Activated CD4-positive, CD25-positive, alpha-beta regulatory T cell treated with anti-CD3 and anti-CD28 coated beads, Interleukin-2, amount 50 U/mL, for 16 hours (primary cell): ENCODE data around the gene RPL41.
"Not testable (repeated sequence)": the region's sequence is repeated elsewhere in the genome, so short reads cannot be mapped to it uniquely, and the experiment has no call there.

Source experiments
- DNase-seq: peaks from one replicate; pipeline ENCODE4 v3.0.0-alpha.2; 2020; ENCODE audit warnings: low read depth, low spot score

RPL41 gene

GRCh38 chr12:56103066-56103711 lies 13.2 kb upstream of the RPL41 start:
- no peak for DNase-seq

GRCh38 chr12:56103823-56104108 lies 12.7 kb upstream of the RPL41 start:
- DNase-seq: no peak

- peak; percentile 94 for DNase-seq
These were observed 12.2 kb upstream of the RPL41 start, which contains the start of gene PA2G4 for GRCh38 chr12:56104109-56104814. Gene PA2G4, plus strand, starts transcription at chr12:56104559. Its CDS starts 179 bp downstream, at chr12:56104738.

GRCh38 chr12:56104815-56105608 lies 11.4 kb upstream of the RPL41 start:
- no peak for DNase-seq

DNA sequence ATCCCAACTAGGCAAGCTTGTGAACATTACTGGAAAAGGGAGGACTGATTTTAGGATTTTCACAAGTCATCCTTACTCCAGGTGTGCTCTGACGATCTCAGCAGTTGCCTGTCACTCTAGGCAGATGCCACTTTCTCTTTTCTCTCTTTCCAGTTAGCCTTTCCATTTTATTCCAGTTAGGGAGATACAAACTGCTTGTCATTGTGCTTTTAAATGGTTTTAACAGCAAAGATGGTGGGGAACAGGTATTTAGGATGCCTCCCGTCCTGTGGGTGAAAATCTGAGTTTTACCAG lies 10.9 kb upstream of the RPL41 start:
- DNase-seq: no peak

- DNase-seq: no peak
These were observed 9.2 kb upstream of the RPL41 start for GRCh38 chr12:56107242-56107641.

GRCh38 chr12:56110571-56110970 lies 5.9 kb upstream of the RPL41 start:
- DNase-seq: no peak

DNA sequence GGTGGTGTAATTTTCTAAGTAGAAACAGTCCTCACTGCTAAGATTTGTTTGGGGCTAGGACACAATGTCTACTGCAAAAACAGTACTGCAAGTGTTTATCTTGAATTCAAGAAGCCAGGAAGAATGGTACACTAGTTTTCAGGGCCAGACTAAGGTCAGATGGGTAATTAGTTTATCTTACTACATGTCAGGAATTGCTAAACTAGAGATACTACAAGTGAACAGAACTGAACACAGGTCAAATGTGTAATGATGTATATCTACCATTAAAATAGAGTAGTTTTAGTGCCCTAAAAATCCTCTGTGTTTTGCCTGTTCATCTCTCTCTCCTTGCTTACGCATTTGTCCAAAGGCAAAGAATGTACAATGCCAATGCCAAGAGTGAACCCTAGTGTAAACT lies 2.3 kb upstream of the RPL41 start:
- no peak for DNase-seq

DNA sequence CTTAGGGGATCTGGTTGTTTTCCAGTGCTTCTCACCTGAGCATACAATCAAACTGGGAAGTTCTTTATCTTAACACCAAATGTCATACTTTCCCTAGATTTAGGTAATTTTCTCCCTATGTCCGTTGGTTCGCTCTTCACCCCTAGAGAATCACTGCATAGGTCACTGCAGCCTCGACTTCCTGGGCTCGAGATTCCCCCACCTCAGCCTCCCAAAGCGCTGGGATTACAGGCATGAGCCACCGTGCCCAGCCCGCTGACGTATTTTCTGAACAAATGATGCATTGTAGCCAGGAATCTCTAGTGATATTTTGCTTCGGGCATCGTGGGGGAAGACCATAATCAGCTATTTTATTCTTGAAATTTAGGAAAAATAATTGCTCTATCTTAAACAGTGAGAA lies 1.1 kb upstream of the RPL41 start:
- no peak for DNase-seq

DNA sequence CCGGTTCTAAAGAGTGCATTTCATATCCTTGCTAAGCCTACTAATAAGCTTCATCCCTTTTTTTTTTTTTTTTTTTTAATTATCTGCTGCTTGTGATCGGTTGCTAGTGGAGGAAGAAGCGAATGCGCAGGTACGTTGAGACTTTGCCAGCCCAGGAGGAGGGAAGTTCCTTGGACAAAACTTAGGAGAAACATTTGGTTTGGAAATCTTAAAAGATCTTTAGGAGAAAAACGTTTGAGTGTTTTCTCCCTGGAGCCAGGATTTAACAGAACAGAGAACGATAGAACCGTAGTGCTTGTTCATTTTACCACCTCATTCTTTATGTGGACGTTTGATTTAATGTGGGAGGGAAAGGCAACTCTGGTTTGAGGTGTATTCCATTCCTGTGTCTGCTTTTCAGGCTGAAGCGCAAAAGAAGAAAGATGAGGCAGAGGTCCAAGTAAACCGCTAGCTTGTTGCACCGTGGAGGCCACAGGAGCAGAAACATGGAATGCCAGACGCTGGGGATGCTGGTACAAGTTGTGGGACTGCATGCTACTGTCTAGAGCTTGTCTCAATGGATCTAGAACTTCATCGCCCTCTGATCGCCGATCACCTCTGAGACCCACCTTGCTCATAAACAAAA lies 761 bp downstream of the RPL41 start:
- DNase-seq: not testable (repeated sequence)

DNA sequence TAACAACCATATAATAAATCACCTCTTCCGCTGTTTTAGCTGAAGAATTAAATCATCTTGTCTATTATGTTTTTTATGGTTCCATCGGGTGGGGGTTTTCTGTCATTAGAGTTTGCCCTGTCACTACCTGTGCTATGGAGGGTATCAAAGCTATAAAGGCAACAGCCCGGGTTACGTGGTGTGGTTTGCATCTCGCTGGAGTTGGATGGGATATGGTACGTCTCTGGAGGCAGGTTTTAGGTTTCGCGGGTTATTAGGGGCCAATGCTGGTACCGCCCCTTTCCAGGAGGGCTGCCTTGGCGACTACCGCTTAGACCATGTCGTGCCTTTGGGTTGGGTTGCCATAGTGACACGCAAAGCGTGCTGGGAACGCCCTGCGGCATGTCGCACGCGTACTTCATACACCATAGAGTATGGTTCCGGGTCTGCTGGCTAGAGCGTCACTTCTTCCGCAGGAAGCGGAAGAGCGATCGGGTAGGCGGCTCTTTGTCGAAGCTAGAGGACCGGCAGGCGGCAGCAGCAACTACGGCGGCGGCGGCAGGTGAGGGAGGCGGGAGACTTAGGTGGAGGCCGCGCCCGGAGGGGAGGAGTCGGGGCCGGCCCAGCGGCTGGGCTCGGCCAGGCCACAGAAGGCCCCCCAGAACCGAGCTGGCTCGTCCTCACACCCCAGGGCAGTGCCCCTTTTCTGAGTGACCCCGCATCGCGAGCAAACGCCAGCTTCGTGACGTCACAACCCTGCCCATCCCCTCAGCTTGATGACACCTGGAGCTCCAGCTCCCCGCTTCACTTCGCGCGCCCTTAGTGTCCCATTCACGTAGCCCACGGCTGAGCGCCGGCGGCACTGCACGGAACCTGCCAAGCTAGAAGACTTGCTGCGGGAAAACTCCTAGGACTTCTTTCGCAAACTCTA lies 1.6 kb downstream of the RPL41 start, which contains the start of gene ZC3H10:
Gene ZC3H10, plus strand, starts transcription at position 489 of the 910 bp plus-strand sequence. CDS start 2,297 bp downstream, outside the sequence.
- DNase-seq: peak; percentile 98

DNA sequence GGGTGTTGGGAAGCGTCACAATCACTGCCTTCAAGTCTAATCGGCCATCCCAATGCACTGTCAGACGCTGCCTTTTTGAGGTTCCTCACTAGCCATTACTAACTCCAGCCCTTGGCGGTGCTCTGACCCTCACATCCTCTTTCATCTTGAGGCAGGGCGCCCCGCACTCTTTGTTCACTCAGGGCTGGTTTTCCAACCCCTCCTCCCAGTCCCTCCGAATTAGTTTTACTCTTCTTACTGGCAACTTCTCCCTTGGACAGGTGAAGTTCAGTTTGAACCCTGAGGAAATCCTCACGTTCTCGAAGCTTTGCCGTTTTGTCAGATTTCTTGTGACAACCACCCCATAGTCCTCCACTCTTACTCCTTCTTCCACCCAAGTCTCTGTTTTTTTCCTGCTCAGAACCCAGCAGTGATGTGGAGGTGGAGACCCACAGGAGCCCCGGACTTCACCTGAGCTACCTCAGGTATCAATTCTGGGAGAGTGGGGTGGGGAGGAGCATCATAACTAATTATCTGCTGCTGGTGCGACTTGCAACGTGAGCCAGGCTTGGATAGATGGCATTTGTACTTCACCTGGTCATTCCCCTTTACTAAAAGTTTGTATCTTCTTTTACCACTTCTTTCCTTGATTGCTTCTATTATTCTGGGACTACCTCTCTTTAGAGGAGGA lies 2.4 kb downstream of the RPL41 start:
- DNase-seq: no peak

DNA sequence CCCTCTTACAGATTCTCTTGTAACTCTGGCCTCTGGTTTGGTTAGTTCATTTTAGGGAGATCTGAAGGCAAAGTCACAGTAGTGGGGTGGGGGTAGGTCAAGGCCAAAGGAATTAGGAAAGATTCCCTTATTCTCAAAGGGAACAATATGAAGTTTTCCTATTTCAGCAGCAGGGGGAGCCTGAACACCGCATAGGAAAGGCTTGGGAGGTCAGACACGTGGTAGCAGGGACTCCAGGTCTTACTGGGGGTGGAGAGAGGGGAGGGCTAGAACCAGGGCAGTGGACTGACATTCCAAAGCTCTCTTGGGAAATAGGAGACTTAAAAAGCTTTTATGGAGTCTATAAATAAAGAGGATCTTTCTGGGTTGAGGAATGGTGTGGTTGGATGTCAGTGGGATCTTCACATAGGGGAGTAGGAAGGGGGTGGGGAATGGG lies 2.9 kb downstream of the RPL41 start:
- peak; percentile 31 for DNase-seq

GRCh38 chr12:56120158-56120846 lies 3.9 kb downstream of the RPL41 start:
- DNase-seq: no peak

- DNase-seq: no peak
These were observed 4.9 kb downstream of the RPL41 start for GRCh38 chr12:56121204-56121870.

DNA sequence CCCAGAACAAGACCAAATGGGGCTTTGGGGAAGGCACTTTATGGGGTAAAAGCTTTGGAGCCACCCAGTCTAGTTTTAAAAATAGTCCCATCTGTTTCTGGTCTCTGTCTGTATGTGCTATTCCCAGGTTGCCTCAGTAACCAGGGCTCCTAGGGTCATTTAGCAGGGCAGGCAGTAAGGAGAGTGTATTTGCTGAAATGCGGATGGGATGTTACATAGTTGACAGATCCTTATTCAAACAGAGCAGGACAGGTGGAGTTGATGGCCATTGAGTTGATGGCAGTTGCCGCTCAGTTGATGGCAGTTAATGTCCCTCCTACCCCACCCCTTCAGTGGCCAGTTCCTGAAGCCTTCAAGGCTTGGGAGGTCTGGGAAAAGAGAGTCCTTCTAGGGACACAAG lies 6.2 kb downstream of the RPL41 start:
- DNase-seq: no peak

- no peak for DNase-seq
These were observed 7.7 kb downstream of the RPL41 start for GRCh38 chr12:56124133-56124532.

GRCh38 chr12:56126732-56127239 lies 10.4 kb downstream of the RPL41 start:
- DNase-seq: no peak

DNA sequence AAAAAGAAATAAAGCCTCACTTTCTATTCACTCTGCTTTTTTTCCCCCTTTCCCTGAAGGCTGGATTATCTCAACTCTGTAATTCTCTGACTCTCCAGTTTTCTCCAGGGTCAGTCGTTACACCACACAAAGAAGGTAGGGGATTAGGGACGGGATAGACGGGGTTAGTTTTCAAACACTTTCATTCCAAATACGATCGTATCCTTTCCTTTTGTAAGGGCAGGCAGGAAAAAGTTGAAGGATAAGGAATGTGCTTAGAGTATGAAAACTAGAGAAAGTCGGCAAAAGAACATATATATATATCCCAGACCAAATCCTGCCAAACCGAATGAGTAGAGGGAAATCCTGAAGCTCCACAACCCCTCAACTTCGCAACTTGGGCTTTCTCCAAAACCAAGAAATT lies 11.1 kb downstream of the RPL41 start:
- no peak for DNase-seq
